HepG2 (cell line): ENCODE results near the gene FUT6. TPM values are rescaled to one million over a fixed set of nuclear protein-coding genes. Genes with fewer than 3 reads are reported as not detected.

Experiments used
- ARNT2 ChIP-seq: sonication (generic); formaldehyde crosslinking; IDR thresholded peaks from 2 replicates; pipeline ENCODE4 v1.8.0; 2022; ENCODE audit warnings: mild to moderate bottlenecking, low read depth, missing genetic modification reagents, moderate library complexity
- HDAC2 ChIP-seq: sonication (generic); formaldehyde crosslinking; IDR thresholded peaks from 2 replicates; pipeline ENCODE4 v1.4.0; 2020; ENCODE audit warnings: missing genetic modification reagents
- HIC2 ChIP-seq: sonication (generic); formaldehyde crosslinking; IDR thresholded peaks from 2 replicates; pipeline ENCODE4 v1.9.0; 2022; ENCODE audit warnings: low read depth, missing genetic modification reagents
- NFYC ChIP-seq: IDR thresholded peaks from 2 replicates; pipeline ENCODE4 v1.6.1; 2016; ENCODE audit warnings: missing genetic modification reagents, missing compliant biosample characterization
- PAXIP1 ChIP-seq: sonication (generic); formaldehyde crosslinking; conservative IDR thresholded peaks from 2 replicates; pipeline ENCODE4 v1.4.0; 2020; ENCODE audit warnings: mild to moderate bottlenecking, missing genetic modification reagents, moderate library complexity
- RBM22 ChIP-seq: fragments of 200-400 bp; formaldehyde crosslinking; optimal IDR thresholded peaks from 2 replicates; pipeline ENCODE3; 2017; ENCODE audit warnings: mild to moderate bottlenecking, low read length, moderate library complexity
- RELA ChIP-seq: sonication (generic); formaldehyde crosslinking; IDR thresholded peaks from 2 replicates; pipeline ENCODE4 v1.4.0; 2020; ENCODE audit warnings: missing genetic modification reagents
- ZFP36 ChIP-seq: fragments of 150-350 bp; IDR thresholded peaks from 2 replicates; pipeline ENCODE4 v1.6.1; 2018; ENCODE audit warnings: borderline replicate concordance, low read length, low read depth; ENCODE audit not compliant: partially characterized antibody
- ZNF296 ChIP-seq: sonication (generic); formaldehyde crosslinking; conservative IDR thresholded peaks from 2 replicates; pipeline ENCODE4 v1.5.0; 2020; ENCODE audit warnings: mild to moderate bottlenecking, missing genetic modification reagents
- ZNF572 ChIP-seq: sonication (generic); formaldehyde crosslinking; IDR thresholded peaks from 2 replicates; pipeline ENCODE4 v1.5.1; 2020; ENCODE audit warnings: mild to moderate bottlenecking, missing genetic modification reagents
- ZNF646 ChIP-seq: sonication (generic); formaldehyde crosslinking; IDR thresholded peaks from 2 replicates; pipeline ENCODE4 v1.9.0; 2021; ENCODE audit warnings: mild to moderate bottlenecking, missing genetic modification reagents
- ZNF780A ChIP-seq: sonication (generic); formaldehyde crosslinking; IDR thresholded peaks from 2 replicates; pipeline ENCODE4 v1.8.0; 2022; ENCODE audit warnings: mild to moderate bottlenecking, missing genetic modification reagents, moderate library complexity
- ZNF839 ChIP-seq: sonication (generic); formaldehyde crosslinking; IDR thresholded peaks from 2 replicates; pipeline ENCODE4 v1.4.0; 2020; ENCODE audit warnings: missing genetic modification reagents, mild to moderate bottlenecking, borderline replicate concordance
- polyA plus RNA-seq, 8 experiments: library from polyadenylated mRNA; depleted of rRNA in 3 of 8; stranded (reverse) in 7 of 8; unstranded in 1 of 8; fragments of >200 nt; fragmentation: Illumina TruSeq in 4 of 8; extraction: Trizol in 4 of 8; gene quantifications; 2 replicates each; pipeline versions ENCODE4 v1.2.1 to v1.2.3, GENCODE V29; 2011 to 2016; ENCODE audit warnings: low read depth in 4 of 8, missing spikeins in 1 of 8, mixed read lengths in 1 of 8; ENCODE audit not compliant: insufficient read depth in 1 of 8
- total RNA-seq, 5 experiments: library from RNA; depleted of rRNA; stranded (reverse); fragments of >200 nt; fragmentation: Illumina TruSeq; extraction: Trizol; gene quantifications; 2 replicates each; pipeline ENCODE4 v1.2.3, GENCODE V29; 2016; ENCODE audit warnings: low read depth in 1 of 5
- TF ChIP-seq, protein P1 (sequence below): sonication (generic); formaldehyde crosslinking; IDR thresholded peaks from 2 replicates; pipeline ENCODE4 v1.4.0; 2020; ENCODE audit warnings: missing genetic modification reagents, mild to moderate bottlenecking, borderline replicate concordance
- TF ChIP-seq, protein P2 (sequence below): IDR thresholded peaks from 2 replicates; pipeline ENCODE4 v1.6.1; 2016; ENCODE audit warnings: missing compliant biosample characterization, missing genetic modification reagents, borderline replicate concordance

FUT6 gene
- total and polyA plus RNA-seq, 2 of the 13 experiments (the other 11 are each of a cell fraction or from before 2014, with no cell fraction given): 8.2 to 27.7 TPM

DNA sequence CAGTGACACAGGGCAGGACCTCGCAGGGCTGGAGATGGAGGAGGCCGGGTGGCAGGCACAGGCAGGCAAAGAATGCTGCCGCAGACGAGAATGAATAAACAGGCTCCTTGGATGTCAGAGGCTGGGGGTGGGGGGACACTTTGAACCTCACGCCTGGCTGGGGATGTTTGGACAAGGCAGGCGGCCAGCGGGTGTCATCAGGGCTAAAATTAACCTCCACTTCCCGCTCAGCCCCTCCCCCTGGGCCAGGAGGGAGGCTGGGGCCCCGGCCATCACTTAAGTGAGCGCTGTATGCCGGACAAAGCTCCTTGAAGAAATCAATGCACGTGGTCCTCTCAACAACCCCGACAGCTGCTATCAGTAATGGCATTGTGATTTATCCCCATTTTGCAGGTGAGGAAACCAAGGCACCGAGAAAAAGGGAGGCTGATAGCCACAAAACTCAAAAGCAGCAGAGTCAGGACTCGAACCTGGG is 41.1 kb upstream of the FUT6 start (continued):
- TF ChIP-seq PAXIP1 (CRISPR knock-in tag): peak; percentile 93
- no peak for TF ChIP-seq ZNF780A (CRISPR knock-in tag)
- TF ChIP-seq ZFP36: no peak
- no peak for TF ChIP-seq RELA
- TF ChIP-seq, protein P1, sequence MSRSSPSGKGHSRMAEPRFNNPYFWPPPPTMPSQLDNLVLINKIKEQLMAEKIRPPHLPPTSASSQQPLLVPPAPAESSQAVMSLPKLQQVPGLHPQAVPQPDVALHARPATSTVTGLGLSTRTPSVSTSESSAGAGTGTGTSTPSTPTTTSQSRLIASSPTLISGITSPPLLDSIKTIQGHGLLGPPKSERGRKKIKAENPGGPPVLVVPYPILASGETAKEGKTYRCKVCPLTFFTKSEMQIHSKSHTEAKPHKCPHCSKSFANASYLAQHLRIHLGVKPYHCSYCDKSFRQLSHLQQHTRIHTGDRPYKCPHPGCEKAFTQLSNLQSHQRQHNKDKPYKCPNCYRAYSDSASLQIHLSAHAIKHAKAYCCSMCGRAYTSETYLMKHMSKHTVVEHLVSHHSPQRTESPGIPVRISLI (CRISPR knock-in tag): no peak; the same call in 1 of the 2 replicates
- peak; percentile 73; the same call in 1 of the 2 replicates for TF ChIP-seq HIC2 (CRISPR knock-in tag)
- no peak; the same call in 1 of the 2 replicates for TF ChIP-seq ZNF646 (CRISPR knock-in tag)
- TF ChIP-seq, protein P2, sequence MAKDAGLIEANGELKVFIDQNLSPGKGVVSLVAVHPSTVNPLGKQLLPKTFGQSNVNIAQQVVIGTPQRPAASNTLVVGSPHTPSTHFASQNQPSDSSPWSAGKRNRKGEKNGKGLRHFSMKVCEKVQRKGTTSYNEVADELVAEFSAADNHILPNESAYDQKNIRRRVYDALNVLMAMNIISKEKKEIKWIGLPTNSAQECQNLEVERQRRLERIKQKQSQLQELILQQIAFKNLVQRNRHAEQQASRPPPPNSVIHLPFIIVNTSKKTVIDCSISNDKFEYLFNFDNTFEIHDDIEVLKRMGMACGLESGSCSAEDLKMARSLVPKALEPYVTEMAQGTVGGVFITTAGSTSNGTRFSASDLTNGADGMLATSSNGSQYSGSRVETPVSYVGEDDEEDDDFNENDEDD (CRISPR knock-in tag): peak; percentile 67; the same call in 1 of the 2 replicates
- TF ChIP-seq HDAC2 (CRISPR knock-in tag): peak; percentile 47; the same call in 1 of the 2 replicates
- TF ChIP-seq NFYC (CRISPR knock-in tag): no peak
- TF ChIP-seq RBM22: no peak
- peak; percentile 51; the same call in 1 of the 2 replicates for TF ChIP-seq ZNF839
- no peak for TF ChIP-seq ZNF296 (CRISPR knock-in tag)
- TF ChIP-seq ZNF572 (CRISPR knock-in tag): no peak
- TF ChIP-seq ARNT2 (CRISPR knock-in tag): peak; percentile 71; the same call in 1 of the 2 replicates
